Suppressor macrophage treated with lipopolysaccharide for 4 hours (primary cell): ENCODE data around the gene ST6GALNAC3.

ENCODE experiments used
- DNase-seq: peaks from one replicate; pipeline ENCODE4 v3.0.0-alpha.2; 2020

The ST6GALNAC3 gene

DNA sequence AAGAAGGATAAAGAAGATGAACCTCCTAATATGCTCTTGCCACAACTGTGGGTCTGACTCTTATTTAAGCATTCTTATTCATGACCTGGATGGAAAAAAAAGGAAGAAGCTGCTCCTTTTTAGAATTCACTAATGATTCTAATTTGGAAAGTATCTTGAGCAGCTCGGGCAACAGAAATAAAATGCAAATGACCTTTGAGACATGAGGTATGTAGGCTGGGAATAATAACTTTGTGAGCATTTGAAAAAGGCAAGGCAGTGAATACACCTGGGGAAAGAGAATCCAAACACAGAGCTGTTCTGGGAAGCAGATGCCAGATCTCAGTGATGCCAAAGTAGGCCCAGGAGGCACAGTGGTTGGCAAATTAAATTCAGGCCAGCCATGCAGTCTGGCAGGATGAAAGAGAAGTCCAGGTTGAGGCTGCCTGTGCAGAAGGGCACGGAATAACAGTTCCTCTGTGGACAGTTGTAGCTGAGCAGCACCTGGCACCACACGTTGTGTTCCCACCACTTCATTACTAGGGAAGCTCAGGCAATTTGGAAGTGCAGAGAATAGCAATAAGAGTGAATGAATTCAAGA, 471.9 kb downstream of the ST6GALNAC3 start:
- no peak for DNase-seq

DNA sequence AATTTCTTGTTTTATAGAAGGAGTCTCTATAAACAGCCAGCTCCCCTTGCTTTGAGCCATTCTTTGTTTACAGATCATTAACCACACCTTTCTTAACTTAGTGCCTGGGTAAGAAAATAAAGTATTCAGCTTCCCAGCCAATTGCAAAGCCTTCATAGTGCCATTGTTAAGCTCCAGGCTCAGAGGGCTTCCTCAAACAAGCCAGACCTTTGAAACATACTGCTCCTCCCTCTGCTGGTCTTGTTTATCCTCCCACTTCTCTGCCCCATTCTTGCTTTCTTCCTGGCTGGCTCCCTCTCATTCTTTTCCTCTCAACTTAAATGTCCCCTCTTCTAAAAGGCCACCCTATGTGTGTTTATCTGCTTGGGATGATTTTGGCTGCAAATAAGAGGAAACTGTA, 473.4 kb downstream of the ST6GALNAC3 start:
- DNase-seq: no peak

DNA sequence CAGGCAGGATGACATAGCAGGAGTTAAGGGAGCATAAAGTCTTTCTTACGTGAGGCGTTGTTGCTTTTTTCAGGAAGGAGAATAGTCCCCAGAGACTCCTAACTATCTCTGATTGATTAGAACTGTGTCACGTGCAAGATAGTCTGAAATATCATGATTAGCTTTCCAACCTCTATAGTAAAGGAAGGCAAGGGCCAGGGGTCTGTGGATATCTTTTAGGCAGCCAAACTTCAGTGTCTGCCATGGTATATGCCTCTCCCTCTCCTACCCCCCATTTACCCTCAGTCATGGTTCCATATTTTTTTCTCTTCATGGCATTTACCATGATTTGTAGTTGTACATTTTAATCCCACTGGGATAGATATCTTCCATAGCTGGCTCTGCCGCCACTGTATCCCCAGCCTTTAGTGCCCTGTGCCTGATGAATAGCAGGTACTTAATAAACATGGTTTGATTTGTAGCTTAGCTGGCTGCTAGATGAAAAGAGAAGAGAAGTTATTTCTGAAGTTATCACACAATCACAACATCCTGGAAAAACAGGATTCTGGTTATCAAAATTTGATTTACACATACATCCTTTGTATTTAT, 474.1 kb downstream of the ST6GALNAC3 start:
- no peak for DNase-seq

- no peak for DNase-seq
Observed at GRCh38 chr1:76554283-76554682, 479.7 kb downstream of the ST6GALNAC3 start.

GRCh38 chr1:76562292-76562691, 487.7 kb downstream of the ST6GALNAC3 start:
- no peak for DNase-seq

DNA sequence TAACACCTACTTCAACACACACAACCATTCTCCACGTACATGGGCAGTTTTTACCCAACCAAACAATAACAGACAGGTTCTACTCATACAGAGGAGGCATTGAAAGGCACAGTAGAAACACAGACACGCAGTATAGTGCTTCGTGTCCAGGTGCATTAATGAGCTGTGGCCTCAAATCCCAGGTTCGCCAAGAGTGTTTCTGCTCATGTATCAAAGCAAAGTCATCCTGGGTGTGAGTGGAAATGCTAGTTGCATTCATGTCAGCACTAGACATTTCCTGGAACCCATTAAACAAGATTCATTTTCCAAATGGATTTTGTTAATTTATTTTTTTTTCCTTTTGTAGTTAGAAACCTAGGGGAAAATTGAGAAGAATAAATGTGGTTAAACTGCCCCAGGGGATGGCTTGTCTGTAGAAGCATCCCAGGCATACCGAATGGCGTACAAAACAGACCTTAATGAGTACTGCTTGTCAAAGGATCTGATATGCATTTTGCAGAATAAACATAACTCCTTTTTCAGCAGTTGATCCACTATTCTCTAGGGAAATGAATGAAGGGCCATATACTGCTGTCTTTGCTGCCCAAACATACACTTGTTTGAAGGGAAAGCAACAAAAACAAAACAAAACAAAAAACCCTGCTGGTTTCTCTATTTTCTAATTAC, 494.2 kb downstream of the ST6GALNAC3 start:
- DNase-seq: no peak

GRCh38 chr1:76571248-76571647, 496.7 kb downstream of the ST6GALNAC3 start:
- DNase-seq: no peak

DNA sequence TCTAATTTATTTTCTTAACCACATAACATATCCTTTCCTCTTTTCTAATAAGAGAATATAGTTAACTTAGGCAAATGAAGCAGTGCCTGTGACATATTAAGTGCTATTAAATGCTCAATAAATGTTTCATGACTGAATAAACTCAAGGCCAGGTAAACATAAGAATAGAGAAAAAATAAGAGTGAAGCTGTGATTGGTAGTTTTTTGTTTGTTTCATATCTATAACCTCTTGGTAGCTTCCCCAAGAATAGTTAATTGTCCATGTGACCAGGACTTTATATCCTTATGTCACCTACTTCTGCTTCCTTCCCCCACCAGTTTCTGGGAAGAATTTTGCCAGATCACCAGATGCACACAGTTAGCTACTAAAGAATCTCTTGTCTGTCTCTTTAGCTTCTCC, 497.7 kb downstream of the ST6GALNAC3 start:
- no peak for DNase-seq

DNA sequence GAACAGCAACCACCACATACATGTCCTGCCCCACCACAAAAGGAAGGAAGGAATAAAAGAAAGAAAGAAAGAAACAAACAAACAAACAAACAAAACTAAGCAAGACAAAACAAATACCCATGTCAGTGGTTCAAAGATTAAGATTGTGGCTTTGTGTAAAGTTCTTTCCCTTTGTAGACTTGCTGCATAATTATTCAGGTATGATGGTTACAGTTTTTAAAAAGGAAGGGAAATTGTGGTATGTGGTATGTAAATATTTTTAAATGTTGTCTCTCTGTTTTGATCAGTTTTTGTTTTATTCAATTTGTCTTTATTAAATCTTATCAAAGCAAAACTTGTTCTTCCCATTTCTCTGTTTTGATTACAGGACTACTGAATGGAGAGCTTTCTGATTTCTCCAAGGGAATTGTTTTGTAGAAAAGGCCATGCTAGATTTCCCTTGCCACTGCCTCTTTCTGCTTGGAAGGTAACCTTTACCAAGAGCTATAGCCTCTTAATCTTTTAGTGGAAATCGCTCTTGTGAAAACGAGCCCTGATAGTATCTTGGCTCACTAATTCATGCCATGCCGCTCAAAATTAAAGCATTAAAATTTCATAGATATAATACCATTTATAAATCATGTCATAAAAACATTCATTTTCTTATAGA, 502.5 kb downstream of the ST6GALNAC3 start:
- no peak for DNase-seq

- no peak for DNase-seq
Observed at GRCh38 chr1:76577525-76578185, 503.1 kb downstream of the ST6GALNAC3 start.

DNA sequence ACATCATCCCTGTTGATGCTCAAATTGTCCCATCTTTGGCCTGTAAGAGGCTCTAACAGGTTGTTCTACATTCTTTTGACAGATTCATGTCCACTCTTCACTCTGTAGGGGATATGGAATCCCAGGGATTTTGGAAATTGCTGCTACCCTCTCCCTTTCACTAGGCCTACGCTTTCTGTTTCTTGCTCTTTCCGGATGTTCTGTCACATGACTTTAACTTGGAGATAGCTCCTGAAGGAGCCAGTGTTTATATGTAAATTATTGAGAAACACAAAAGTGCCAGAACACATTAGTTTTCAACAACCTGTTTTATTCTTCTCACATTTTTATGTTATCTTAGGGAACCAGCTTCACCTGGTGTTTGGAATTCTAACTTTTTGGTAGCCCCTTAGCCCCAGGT, 505.7 kb downstream of the ST6GALNAC3 start:
- no peak for DNase-seq

GRCh38 chr1:76581712-76582111, 507.2 kb downstream of the ST6GALNAC3 start:
- no peak for DNase-seq

DNA sequence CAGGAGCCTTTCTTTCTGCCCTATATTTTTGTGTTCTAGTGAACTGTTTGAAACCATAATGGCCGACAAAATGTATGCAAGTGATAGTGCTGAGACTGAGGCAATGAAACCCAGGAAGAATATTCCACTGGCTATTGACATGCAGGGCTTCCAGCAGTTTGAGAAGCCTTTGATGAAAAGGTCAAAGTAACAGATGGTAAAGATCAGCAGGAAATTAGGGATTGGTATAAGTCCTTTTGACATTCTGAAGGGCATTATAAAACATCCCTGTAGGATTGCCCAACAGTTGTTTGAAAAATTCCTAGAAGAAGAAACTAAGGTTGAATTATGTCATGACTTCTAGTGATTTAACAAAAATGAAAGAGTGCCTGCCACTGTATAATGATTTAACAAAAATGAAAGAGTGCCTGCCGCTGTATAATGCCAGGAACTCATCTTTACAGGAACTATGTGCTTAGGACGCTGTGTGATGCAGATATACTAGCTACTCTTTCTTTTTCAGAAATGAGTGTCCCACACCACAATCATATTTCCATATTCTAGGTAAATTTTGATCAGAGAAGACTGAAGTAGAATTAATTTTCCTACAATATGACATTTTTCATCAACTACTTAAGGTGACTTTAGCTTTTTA, 508.8 kb downstream of the ST6GALNAC3 start:
- DNase-seq: no peak

GRCh38 chr1:76583875-76584477, 509.4 kb downstream of the ST6GALNAC3 start:
- DNase-seq: no peak

GRCh38 chr1:76585980-76586674, 511.6 kb downstream of the ST6GALNAC3 start:
- no peak for DNase-seq

- no peak for DNase-seq
Observed at GRCh38 chr1:76587212-76587611, 512.7 kb downstream of the ST6GALNAC3 start.

DNA sequence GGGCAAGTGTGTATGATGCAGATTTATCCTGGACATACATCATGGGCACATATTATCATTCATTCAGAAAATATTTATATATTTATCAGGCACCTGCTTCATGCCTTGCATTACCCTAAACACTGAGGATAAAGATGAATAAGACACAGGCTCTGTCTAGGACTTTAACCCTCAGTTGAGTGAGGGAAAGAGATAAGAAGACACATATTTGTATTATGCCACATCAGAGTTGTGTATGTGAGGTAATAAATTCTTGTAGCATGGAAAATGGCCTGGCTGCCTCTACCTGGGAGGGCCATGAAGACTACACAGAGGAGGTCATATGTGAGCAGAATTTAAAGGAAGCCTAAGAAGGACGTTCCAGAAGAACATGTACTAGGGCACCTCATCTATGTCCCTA, 516.9 kb downstream of the ST6GALNAC3 start:
- DNase-seq: no peak

- DNase-seq: no peak
Observed at GRCh38 chr1:76591963-76592362, 517.4 kb downstream of the ST6GALNAC3 start.

DNA sequence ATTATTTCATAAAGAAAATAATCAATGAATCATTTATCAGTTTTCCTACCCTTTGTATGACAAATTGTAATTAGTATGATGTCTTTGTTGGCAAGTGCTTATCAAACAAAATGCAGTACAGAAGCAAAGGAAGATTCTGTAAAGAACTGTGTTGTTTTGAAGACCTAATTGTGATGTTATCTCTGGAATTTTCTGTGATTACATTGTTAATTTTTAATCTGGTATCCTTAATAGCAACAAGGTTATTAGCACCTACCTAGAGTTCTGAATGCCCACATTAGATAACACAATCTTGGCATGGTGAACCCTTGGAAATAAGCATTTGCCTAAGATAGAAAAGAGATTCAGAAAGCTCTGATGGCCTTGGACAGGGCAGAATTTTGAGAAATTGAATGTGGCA, 518.6 kb downstream of the ST6GALNAC3 start:
- DNase-seq: no peak

DNA sequence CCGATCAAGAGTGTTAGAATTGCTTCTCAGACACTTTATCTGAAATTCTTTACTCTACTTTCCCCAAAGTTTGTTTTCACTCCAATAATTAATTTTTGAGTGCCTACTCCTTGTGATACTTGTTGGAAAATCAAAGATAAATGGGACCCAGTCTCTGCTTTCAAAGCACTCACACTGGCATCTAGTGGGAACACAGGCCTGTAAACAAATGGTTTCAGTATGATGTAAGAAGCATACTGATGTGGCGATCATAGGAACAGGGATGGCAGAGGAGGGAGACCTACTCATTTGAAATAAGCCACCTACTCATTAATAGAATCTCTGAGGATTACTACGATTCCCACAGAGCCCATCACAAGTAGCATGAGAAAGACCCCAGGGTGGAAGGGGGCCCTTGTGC, 519.1 kb downstream of the ST6GALNAC3 start:
- DNase-seq: no peak

GRCh38 chr1:76595024-76595423, 520.5 kb downstream of the ST6GALNAC3 start:
- DNase-seq: no peak

DNA sequence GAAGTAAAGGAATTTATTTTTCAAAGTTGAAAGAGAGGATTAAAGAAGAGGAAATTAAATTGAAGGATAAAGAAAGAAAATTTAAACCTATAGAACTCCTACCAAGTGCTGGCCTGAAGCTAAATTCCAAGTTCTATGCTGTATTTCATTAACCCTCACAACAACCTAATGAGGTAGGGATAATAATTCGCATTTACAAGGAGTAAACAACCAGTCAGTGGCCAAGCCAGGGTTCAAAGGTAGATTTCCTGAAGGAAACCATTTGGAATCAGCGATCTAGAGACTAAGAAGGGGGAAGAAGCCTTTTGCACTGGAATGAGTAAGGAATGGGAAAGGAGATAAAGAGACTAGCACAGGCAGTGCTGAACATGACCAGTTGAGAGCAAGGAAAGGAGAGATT, 526.9 kb downstream of the ST6GALNAC3 start:
- DNase-seq: no peak
